Liver (tissue), 3 donors: Measurements from ENCODE around the gene OIT3.
"Not testable (repeated sequence)": the region's sequence is repeated elsewhere in the genome, so short reads cannot be mapped to it uniquely, and the experiment has no call there.

Source experiments
- JUND ChIP-seq, 2 donors: IDR thresholded peaks; 2 replicates each; pipeline ENCODE4 v1.6.1; 2016; ENCODE audit warnings: antibody characterized with exemption in 2 of 2
- SP1 ChIP-seq: IDR thresholded peaks from 2 replicates; pipeline ENCODE4 v1.6.1; 2018; ENCODE audit warnings: antibody characterized with exemption, mild to moderate bottlenecking
- TAF1 ChIP-seq: conservative IDR thresholded peaks from 2 replicates; pipeline ENCODE4 v1.6.1; 2016; ENCODE audit warnings: antibody characterized with exemption, mild to moderate bottlenecking
- YY1 ChIP-seq: IDR thresholded peaks from 2 replicates; pipeline ENCODE4 v1.6.1; 2016; ENCODE audit warnings: antibody characterized with exemption, mild to moderate bottlenecking
- TF ChIP-seq, protein P1 (sequence below): fragments of 150-350 bp; IDR thresholded peaks from 2 replicates; pipeline ENCODE4 v1.5.1; 2017; ENCODE audit warnings: improper control_type of control experiment, low read depth, low read length; ENCODE audit not compliant: missing input control
- TF ChIP-seq, protein P2 (sequence below): IDR thresholded peaks from 2 replicates; pipeline ENCODE4 v1.6.1; 2016; ENCODE audit warnings: antibody characterized with exemption
- donor health status: healthy.
- donor health status: healthy.

DNA sequence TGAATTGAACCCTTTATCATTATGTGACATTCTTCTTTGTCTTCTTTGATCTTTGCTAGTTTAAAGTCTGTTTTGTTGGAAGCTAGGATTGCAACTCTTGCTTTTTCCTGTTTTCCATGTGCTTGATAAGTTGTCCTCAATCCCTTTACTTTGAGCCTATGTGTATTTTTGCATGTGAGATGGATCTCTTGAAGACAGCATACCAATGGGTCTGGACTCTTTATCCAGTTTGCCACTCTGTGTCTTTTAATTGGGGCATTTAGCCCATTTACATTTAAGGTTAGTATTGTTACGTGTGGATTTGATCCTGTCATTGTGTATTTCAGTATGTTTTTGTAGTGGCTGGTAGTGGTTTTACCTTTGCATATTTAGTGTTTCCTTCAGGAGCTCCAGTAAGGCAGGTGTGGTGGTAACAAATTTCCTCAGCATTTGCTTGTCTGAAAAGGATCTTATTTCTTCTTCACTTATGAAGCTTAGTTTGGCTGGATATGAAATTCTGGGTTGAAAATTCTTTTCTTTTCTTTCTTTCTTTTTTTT, 27.7 kb downstream of the OIT3 start:
- TF ChIP-seq YY1; JUND (IDR thresholded peaks at IDR 0.05); TAF1; SP1: not testable (repeated sequence)
- TF ChIP-seq, protein P1, sequence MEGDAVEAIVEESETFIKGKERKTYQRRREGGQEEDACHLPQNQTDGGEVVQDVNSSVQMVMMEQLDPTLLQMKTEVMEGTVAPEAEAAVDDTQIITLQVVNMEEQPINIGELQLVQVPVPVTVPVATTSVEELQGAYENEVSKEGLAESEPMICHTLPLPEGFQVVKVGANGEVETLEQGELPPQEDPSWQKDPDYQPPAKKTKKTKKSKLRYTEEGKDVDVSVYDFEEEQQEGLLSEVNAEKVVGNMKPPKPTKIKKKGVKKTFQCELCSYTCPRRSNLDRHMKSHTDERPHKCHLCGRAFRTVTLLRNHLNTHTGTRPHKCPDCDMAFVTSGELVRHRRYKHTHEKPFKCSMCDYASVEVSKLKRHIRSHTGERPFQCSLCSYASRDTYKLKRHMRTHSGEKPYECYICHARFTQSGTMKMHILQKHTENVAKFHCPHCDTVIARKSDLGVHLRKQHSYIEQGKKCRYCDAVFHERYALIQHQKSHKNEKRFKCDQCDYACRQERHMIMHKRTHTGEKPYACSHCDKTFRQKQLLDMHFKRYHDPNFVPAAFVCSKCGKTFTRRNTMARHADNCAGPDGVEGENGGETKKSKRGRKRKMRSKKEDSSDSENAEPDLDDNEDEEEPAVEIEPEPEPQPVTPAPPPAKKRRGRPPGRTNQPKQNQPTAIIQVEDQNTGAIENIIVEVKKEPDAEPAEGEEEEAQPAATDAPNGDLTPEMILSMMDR, result not testable (repeated sequence)
- TF ChIP-seq, protein P2, sequence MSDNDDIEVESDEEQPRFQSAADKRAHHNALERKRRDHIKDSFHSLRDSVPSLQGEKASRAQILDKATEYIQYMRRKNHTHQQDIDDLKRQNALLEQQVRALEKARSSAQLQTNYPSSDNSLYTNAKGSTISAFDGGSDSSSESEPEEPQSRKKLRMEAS, result not testable (repeated sequence)
